Prostate gland (tissue), 2 donors: Measurements from ENCODE around the gene VSIG10L2. TPM values are rescaled to one million over a fixed set of nuclear protein-coding genes. Genes with fewer than 3 reads are reported as not detected.
A peak's percentile ranks its signal among the peaks of the same experiment; 100 is the strongest.

ENCODE experiments used
- DNase-seq: peaks from one replicate; pipeline ENCODE4 v3.0.0-alpha.2; 2019; ENCODE audit warnings: low spot score
- H3K27ac ChIP-seq, 2 donors: fragments of 200-600 bp; sonication (generic); 2 replicates each; pipeline ENCODE4 v1.5.1; 2017 to 2019
- H3K27me3 ChIP-seq: fragments of 200-600 bp; sonication (generic); replicated peaks from 2 replicates; pipeline ENCODE4 v1.5.1; 2019; ENCODE audit not compliant: insufficient read depth
- H3K36me3 ChIP-seq, 2 donors: fragments of 200-600 bp; sonication (generic); 1 replicate in 1 of 2; 2 replicates in 1 of 2; pipeline versions ENCODE4 v1.5.1 to v1.8.1; 2017 to 2019
- H3K4me1 ChIP-seq: fragments of 200-600 bp; sonication (generic); replicated peaks from 2 replicates; pipeline ENCODE4 v1.5.1; 2019
- H3K4me3 ChIP-seq, 2 donors: fragments of 200-600 bp; sonication (generic); 2 replicates each; pipeline ENCODE4 v1.5.1; 2017 to 2019
- H3K9me3 ChIP-seq: fragments of 200-600 bp; sonication (generic); 2 replicates; pipeline ENCODE4 v1.5.1; 2017
- POLR2A ChIP-seq: fragments of 450-650 bp; IDR thresholded peaks from one replicate; pipeline ENCODE4 v1.6.1; 2016; ENCODE audit warnings: antibody characterized with exemption, mild to moderate bottlenecking
- POLR2AphosphoS5 ChIP-seq: sonication (generic); formaldehyde crosslinking; IDR thresholded peaks from one replicate; pipeline ENCODE4 v1.6.1; 2017; ENCODE audit warnings: antibody characterized with exemption
- WGBS: methylation state at CpG from one replicate; pipeline ENCODE4 v1.1.5; 2018; 5-methylcytosine and 5-hydroxymethylcytosine counted together
- intact Hi-C: fragments of 100-400 bp; cut with DNase I; formaldehyde crosslinking; loops from one replicate; pipeline ENCODE4 v1.14.2; 2022
- total RNA-seq, 2 donors: library from RNA; depleted of rRNA; stranded (reverse); fragments of >200 nt; gene quantifications; one replicate each; pipeline ENCODE4 v1.1.0, GENCODE V29; 2016
- TF ChIP-seq, protein P1 (sequence below), 4 experiments: fragments of 200-600 bp in 2 of 4; fragments of 450-650 bp in 2 of 4; sonication (generic) in 2 of 4; IDR thresholded peaks; 1 replicate in 3 of 4; 2 replicates in 1 of 4; pipeline ENCODE4 v1.5.1; 2016 to 2019; ENCODE audit warnings: antibody characterized with exemption in 4 of 4, mild to moderate bottlenecking in 2 of 4, moderate library complexity in 2 of 4

VSIG10L2 gene
- total RNA-seq, 2 donors from 2014 or later: 0.14 to 1.3 TPM

GRCh38 chr11:125950178-125950490 is 4.3 kb downstream of the VSIG10L2 start:
- no peaks in the 10 kb centered on the region for H3K9me3 ChIP-seq
- intact Hi-C loops: loop anchor here (5.0 to 10.0 kb wide), 2 partner anchors 65 to 112 kb away; partner anchors contain the start of gene CDON
- peaks cover 18% of the 10 kb centered on the region for H3K4me1 ChIP-seq
- no peak overlapping the region for H3K4me3 ChIP-seq
- H3K36me3 ChIP-seq: no peaks in the 10 kb centered on the region
- H3K27ac ChIP-seq: no peak overlapping the region
- no peak for DNase-seq
- no peaks in the 10 kb centered on the region for H3K27me3 ChIP-seq
- TF ChIP-seq POLR2A (no peak), POLR2AphosphoS5 (no peak)
- TF ChIP-seq, protein P1, sequence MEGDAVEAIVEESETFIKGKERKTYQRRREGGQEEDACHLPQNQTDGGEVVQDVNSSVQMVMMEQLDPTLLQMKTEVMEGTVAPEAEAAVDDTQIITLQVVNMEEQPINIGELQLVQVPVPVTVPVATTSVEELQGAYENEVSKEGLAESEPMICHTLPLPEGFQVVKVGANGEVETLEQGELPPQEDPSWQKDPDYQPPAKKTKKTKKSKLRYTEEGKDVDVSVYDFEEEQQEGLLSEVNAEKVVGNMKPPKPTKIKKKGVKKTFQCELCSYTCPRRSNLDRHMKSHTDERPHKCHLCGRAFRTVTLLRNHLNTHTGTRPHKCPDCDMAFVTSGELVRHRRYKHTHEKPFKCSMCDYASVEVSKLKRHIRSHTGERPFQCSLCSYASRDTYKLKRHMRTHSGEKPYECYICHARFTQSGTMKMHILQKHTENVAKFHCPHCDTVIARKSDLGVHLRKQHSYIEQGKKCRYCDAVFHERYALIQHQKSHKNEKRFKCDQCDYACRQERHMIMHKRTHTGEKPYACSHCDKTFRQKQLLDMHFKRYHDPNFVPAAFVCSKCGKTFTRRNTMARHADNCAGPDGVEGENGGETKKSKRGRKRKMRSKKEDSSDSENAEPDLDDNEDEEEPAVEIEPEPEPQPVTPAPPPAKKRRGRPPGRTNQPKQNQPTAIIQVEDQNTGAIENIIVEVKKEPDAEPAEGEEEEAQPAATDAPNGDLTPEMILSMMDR (IDR thresholded peaks at IDR 0.05): no peak
- 92% methylated on average over 11 of the region's 11 CpGs for WGBS

DNA sequence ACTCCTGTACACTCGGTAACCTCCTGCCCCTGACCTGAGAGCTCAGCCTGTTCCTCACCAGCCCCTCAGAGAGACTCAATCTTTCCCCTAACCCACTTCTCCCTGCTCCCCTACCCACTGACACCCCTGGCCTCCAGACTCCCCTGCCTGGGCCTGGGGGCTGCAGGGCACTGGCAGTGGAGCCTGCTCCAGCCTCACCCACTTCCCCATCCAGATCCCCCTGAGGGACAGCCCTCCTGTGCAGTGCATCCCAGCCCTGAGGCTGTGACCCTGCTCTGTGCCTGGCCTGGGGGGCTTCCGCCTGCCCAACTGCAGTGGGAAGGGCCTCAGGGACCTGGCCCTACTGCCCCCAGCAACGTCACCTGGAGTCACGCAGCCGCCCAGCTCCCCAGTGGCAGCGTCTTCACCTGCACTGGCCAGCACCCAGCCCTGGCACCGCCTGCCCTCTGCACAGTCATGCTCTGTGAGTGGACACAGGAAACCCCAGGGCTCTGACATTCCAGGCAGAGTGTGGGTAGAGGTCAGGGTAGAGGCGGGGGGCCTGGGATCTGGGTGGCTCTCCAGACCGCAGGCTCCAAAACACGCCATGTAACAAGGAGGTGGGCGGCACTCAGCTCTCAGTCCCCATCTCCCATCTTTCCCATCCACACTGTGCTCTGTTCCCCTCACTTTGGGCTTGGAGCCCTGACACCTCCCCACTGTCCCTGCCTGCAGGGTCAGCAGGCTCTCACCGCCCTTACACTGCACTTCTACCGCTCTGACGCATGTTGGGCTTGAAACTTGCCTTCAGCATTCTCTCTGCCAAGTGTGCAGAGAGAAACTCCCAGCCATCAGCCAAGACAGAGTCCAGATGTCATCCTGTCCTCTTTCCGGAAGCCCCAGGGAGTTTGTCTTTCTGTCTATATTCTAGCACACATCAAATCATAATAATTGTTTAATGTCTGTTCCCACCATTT is 5.1 kb downstream of the VSIG10L2 start:
- intact Hi-C loops: loop anchor here (5.0 to 10.0 kb wide), 2 partner anchors 64 to 111 kb away; partner anchors contain the start of gene CDON
- H3K9me3 ChIP-seq: no peaks in the 10 kb centered on the region
- no peaks in the 10 kb centered on the region for H3K36me3 ChIP-seq
- no peaks in the 10 kb centered on the region for H3K27me3 ChIP-seq
- peak overlapping the region; percentile 48 to 61 for H3K27ac ChIP-seq
- no peak for DNase-seq
- H3K4me1 ChIP-seq: peaks cover 18% of the 10 kb centered on the region
- no peak overlapping the region for H3K4me3 ChIP-seq
- WGBS: 80% methylated on average over 15 of the region's 15 CpGs
- TF ChIP-seq POLR2AphosphoS5: peak; percentile 8
- no peak for TF ChIP-seq POLR2A
- TF ChIP-seq, protein P1 (IDR thresholded peaks at IDR 0.05): no peak

DNA sequence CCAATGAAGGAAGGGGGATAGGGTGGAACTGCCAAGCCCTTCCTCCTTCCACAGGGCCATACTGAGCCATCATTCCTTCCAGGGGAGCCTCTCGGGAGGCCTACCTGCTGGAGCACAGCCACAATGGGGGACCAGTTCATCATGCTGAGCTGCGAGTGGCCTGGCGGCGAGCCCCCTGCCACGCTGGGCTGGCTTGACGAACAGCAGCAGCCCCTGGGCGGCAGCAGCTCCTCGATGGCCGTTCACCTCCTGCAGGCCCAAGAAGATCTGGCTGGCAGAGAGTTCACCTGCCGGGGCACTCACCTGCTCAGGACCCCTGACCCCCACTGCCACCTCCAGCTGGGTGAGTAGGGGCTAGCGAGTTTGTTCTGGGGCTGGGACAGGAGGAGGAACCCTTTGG is 5.9 kb downstream of the VSIG10L2 start:
- WGBS: 77% methylated on average over 11 of the region's 11 CpGs
- H3K9me3 ChIP-seq: no peaks in the 10 kb centered on the region
- DNase-seq: no peak
- intact Hi-C loops: loop anchor here (5.0 to 10.0 kb wide), 2 partner anchors 63 to 111 kb away; partner anchors contain the start of gene CDON
- TF ChIP-seq, protein P1 (IDR thresholded peaks at IDR 0.05): no peak
- TF ChIP-seq POLR2AphosphoS5: no peak
- no peak for TF ChIP-seq POLR2A
- H3K27me3 ChIP-seq: no peaks in the 10 kb centered on the region
- H3K4me3 ChIP-seq: no peak overlapping the region
- peak overlapping the region; percentile 48 to 61 for H3K27ac ChIP-seq
- no peaks in the 10 kb centered on the region for H3K36me3 ChIP-seq
- peaks cover 18% of the 10 kb centered on the region for H3K4me1 ChIP-seq

DNA sequence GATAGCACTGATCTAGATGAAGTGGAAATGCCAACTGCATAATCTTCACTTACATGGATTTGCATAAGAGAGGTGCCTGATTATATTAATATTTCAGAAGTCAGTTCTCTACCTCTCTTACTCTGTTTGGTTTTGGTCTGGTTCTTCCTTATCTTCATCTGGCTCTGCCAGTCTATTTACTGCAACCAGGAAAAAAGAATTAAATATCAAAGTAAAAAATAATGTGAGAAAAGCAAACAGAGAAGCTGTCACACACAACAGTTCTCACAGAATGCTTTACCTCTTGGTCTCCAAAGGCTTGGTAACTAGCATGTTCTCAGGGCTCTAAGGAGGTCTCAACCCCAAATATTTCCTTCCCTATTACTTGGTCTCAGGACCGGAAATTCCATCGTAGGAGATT is 6.7 kb downstream of the VSIG10L2 start:
- no peak for DNase-seq
- Histone ChIP-seq H3K36me3 (no peaks in the 10 kb centered on the region), H3K4me1 (peaks cover 18% of the 10 kb centered on the region), H3K4me3 (no peak overlapping the region), H3K27ac (peak overlapping the region; percentile 48 to 61), H3K9me3 (no peaks in the 10 kb centered on the region), H3K27me3 (no peaks in the 10 kb centered on the region)
- intact Hi-C loops: loop anchor here (5.0 to 10.0 kb wide), 2 partner anchors 62 to 110 kb away; partner anchors contain the start of gene CDON
- 7% methylated on average over 2 of the region's 2 CpGs for WGBS
- TF ChIP-seq POLR2AphosphoS5 (no peak), POLR2A (no peak)
- TF ChIP-seq, protein P1 (IDR thresholded peaks at IDR 0.05): no peak
